IMR-90 (cell line): ENCODE measurements around the gene PFDN1. TPM values are rescaled to one million over a fixed set of nuclear protein-coding genes. Genes with fewer than 3 reads are reported as not detected.

ENCODE experiments used
- ATAC-seq: fragments of 200-7000 bp; cut with Tn5 transposase; 2 replicates; pipeline ENCODE4 v1.9.1; 2020; ENCODE audit warnings: low read depth, mild to moderate bottlenecking, moderate library complexity
- BruUV-seq: library from RNA; stranded (reverse); fragments of 400-500 nt; replicated peaks from 2 replicates; lab custom pipeline; 2021; lab: Mats Ljungman, UMichigan
- CTCF ChIA-PET: fragments of 300-600 bp; formaldehyde crosslinking; extraction: SDS; loops from one replicate; lab custom pipeline; 2021; ENCODE audit warnings: antibody characterized with exemption; lab: Yijun Ruan, JAX
- POLR2A ChIA-PET: fragments of 300-600 bp; sonication (Branson Sonifier 250); formaldehyde crosslinking; loops from one replicate; lab custom pipeline; 2022; ENCODE audit warnings: antibody characterized with exemption; ENCODE audit not compliant: unreplicated experiment; lab: Charles Lee
- DNase-seq: peaks from one replicate; pipeline ENCODE4 v3.0.0; 2013
- H2AFZ ChIP-seq: replicated peaks from 2 replicates; pipeline ENCODE3; 2013; ENCODE audit warnings: low read length, mild to moderate bottlenecking; ENCODE audit not compliant: poor library complexity
- H2AK5ac ChIP-seq: 2 replicates; pipeline ENCODE4 v1.6.1; 2013; ENCODE audit warnings: low read depth, low read length, inconsistent platforms
- H2AK9ac ChIP-seq: replicated peaks from 2 replicates; pipeline ENCODE3; 2013; ENCODE audit warnings: mild to moderate bottlenecking, low read depth, low read length, moderate library complexity; ENCODE audit not compliant: poor library complexity
- H2BK120ac ChIP-seq: 2 replicates; pipeline ENCODE4 v1.6.1; 2013; ENCODE audit warnings: low read depth, low read length, inconsistent platforms
- H2BK15ac ChIP-seq: 3 replicates; pipeline ENCODE4 v1.6.1; 2013; ENCODE audit warnings: low read depth, low read length, inconsistent platforms
- H2BK20ac ChIP-seq: 2 replicates; pipeline ENCODE4 v1.6.1; 2013; ENCODE audit warnings: low read depth, mild to moderate bottlenecking, inconsistent platforms, low read length, moderate library complexity
- H2BK5ac ChIP-seq: 2 replicates; pipeline ENCODE4 v1.6.1; 2013; ENCODE audit warnings: mild to moderate bottlenecking, low read depth, low read length, inconsistent platforms; ENCODE audit not compliant: poor library complexity, severe bottlenecking
- H3K14ac ChIP-seq: replicated peaks from 2 replicates; pipeline ENCODE4 v1.6.1; 2013; ENCODE audit warnings: low read depth, low read length, inconsistent platforms
- H3K18ac ChIP-seq: 2 replicates; pipeline ENCODE4 v1.6.1; 2013; ENCODE audit warnings: low read depth, low read length, control low read depth
- H3K23ac ChIP-seq: 2 replicates; pipeline ENCODE4 v1.6.1; 2013; ENCODE audit warnings: low read depth, low read length, inconsistent platforms
- H3K27ac ChIP-seq: 2 replicates; pipeline ENCODE4 v1.5.1; 2013; ENCODE audit warnings: mild to moderate bottlenecking, control low read depth, low read length; ENCODE audit not compliant: insufficient read depth
- H3K27me3 ChIP-seq: 2 replicates; pipeline ENCODE4 v1.6.1; 2013; ENCODE audit warnings: low read length; ENCODE audit not compliant: control insufficient read depth, insufficient read depth
- H3K36me3 ChIP-seq: 2 replicates; pipeline ENCODE4 v1.6.1; 2013; ENCODE audit warnings: low read length, mixed read lengths; ENCODE audit not compliant: control insufficient read depth, insufficient read depth
- H3K4ac ChIP-seq: 2 replicates; pipeline ENCODE4 v1.6.1; 2013; ENCODE audit warnings: low read depth, low read length, inconsistent platforms
- H3K4me1 ChIP-seq: 2 replicates; pipeline ENCODE4 v1.6.1; 2013; ENCODE audit warnings: low read length, mixed read lengths; ENCODE audit not compliant: control insufficient read depth, insufficient read depth
- H3K4me2 ChIP-seq: 2 replicates; pipeline ENCODE4 v1.6.1; 2013; ENCODE audit warnings: low read depth, mild to moderate bottlenecking, control low read depth, low read length, moderate library complexity
- H3K4me3 ChIP-seq: 2 replicates; pipeline ENCODE4 v1.5.1; 2013; ENCODE audit warnings: low read depth, mild to moderate bottlenecking, control low read depth, low read length, moderate library complexity; ENCODE audit not compliant: insufficient read depth
- H3K56ac ChIP-seq: 2 replicates; pipeline ENCODE4 v1.6.1; 2013; ENCODE audit warnings: low read length, inconsistent platforms; ENCODE audit not compliant: insufficient read depth; ENCODE audit errors: extremely low read depth
- H3K79me1 ChIP-seq, 2 experiments: 2 replicates each; pipeline ENCODE4 v1.6.1; 2013; ENCODE audit warnings: low read length in 2 of 2, inconsistent platforms in 1 of 2, low read depth in 1 of 2
- H3K9ac ChIP-seq: 2 replicates; pipeline ENCODE4 v1.6.1; 2013; ENCODE audit warnings: low read depth, low read length, control low read depth
- H3K9me1 ChIP-seq: 2 replicates; pipeline ENCODE4 v1.6.1; 2013; ENCODE audit warnings: low read length, inconsistent platforms; ENCODE audit not compliant: insufficient read depth
- H3K9me3 ChIP-seq: 2 replicates; pipeline ENCODE4 v1.6.1; 2013; ENCODE audit warnings: low read length; ENCODE audit not compliant: control insufficient read depth, insufficient read depth
- H4K20me1 ChIP-seq: 2 replicates; pipeline ENCODE4 v1.6.1; 2013; ENCODE audit warnings: low read length, inconsistent platforms; ENCODE audit not compliant: insufficient read depth
- H4K5ac ChIP-seq: 2 replicates; pipeline ENCODE4 v1.6.1; 2013; ENCODE audit warnings: mild to moderate bottlenecking, low read depth, low read length, control low read depth
- H4K8ac ChIP-seq, 2 experiments: 2 replicates each; pipeline ENCODE4 v1.6.1; 2013; ENCODE audit warnings: low read depth in 2 of 2, low read length in 2 of 2, control low read depth in 1 of 2, inconsistent platforms in 1 of 2
- H4K91ac ChIP-seq: 2 replicates; pipeline ENCODE4 v1.6.1; 2013; ENCODE audit warnings: low read depth, low read length, inconsistent platforms; ENCODE audit not compliant: insufficient read depth
- BHLHE40 ChIP-seq: fragments of 150-350 bp; IDR thresholded peaks from 2 replicates; pipeline ENCODE4 v1.6.1; 2016; ENCODE audit warnings: mild to moderate bottlenecking, low read depth, low read length
- CTCF ChIP-seq: conservative IDR thresholded peaks from 2 replicates; pipeline ENCODE4 v1.5.1; 2012; ENCODE audit warnings: mild to moderate bottlenecking, low read depth, low read length, improper control_type of control experiment
- FOS ChIP-seq: fragments of 150-350 bp; IDR thresholded peaks from 2 replicates; pipeline ENCODE4 v1.6.1; 2016; ENCODE audit warnings: low read depth, low read length
- MAFK ChIP-seq: IDR thresholded peaks from 2 replicates; pipeline ENCODE4 v1.6.1; 2012; ENCODE audit warnings: low read depth, low read length, improper control_type of control experiment
- POLR2A ChIP-seq: IDR thresholded peaks from 2 replicates; pipeline ENCODE4 v1.6.1; 2012; ENCODE audit warnings: mild to moderate bottlenecking, low read depth, low read length
- RAD21 ChIP-seq: IDR thresholded peaks from 2 replicates; pipeline ENCODE4 v1.6.1; 2012; ENCODE audit warnings: low read length, improper control_type of control experiment
- RFX5 ChIP-seq: IDR thresholded peaks from 2 replicates; pipeline ENCODE4 v1.8.0; 2012; ENCODE audit warnings: low read depth, mild to moderate bottlenecking, low read length, moderate library complexity
- SMC3 ChIP-seq: fragments of 150-350 bp; IDR thresholded peaks from 2 replicates; pipeline ENCODE4 v1.6.1; 2016; ENCODE audit warnings: low read depth, mild to moderate bottlenecking, antibody characterized with exemption, low read length, moderate library complexity
- USF2 ChIP-seq: fragments of 150-350 bp; IDR thresholded peaks from 2 replicates; pipeline ENCODE4 v1.6.1; 2017; ENCODE audit warnings: mild to moderate bottlenecking, antibody characterized with exemption, low read length, low read depth
- WGBS, 2 experiments: methylation state at CpG; one replicate each; pipeline versions ENCODE4 v1.1.5 to v1.1.7; 2013; ENCODE audit warnings: missing lambda C conversion rate in 2 of 2; ENCODE audit not compliant: insufficient read length in 1 of 2; ENCODE audit errors: extremely low coverage in 2 of 2; 5-methylcytosine and 5-hydroxymethylcytosine counted together
- dilution Hi-C: fragments of 300-500 bp; cut with HindIII; formaldehyde crosslinking; loops from one replicate; pipeline ENCODE4 v1.14.3; 2018; ENCODE audit warnings: low sequenced_read_pairs; ENCODE audit not compliant: unreplicated experiment
- in situ Hi-C: fragments of 300-500 bp; cut with MboI; formaldehyde crosslinking; loops from 3 replicates; pipeline ENCODE4 v1.14.3; 2019; ENCODE audit warnings: low sequenced_read_pairs, inconsistent platforms, mixed read lengths
- intact Hi-C: fragments of 100-400 bp; cut with micrococcal nuclease; formaldehyde crosslinking; loops from 2 replicates; pipeline ENCODE4 v1.10.0; 2022
- polyA plus RNA-seq, 3 experiments: library from polyadenylated mRNA; depleted of rRNA; stranded (reverse); fragments of >200 nt; gene quantifications; 2 replicates each; pipeline ENCODE4 v1.2.3, GENCODE V29; 2012; ENCODE audit warnings: low replicate concordance in 1 of 3
- total RNA-seq: library from RNA; depleted of rRNA; stranded (reverse); fragments of >200 nt; gene quantifications from 2 replicates; pipeline ENCODE4 v1.2.3, GENCODE V29; 2012

PFDN1 gene
- total and polyA plus RNA-seq, 2 of the 4 experiments (the other 2 are of a cell fraction) = 98.8 to 134 TPM

GRCh38 chr5:140252470-140253126, 50.3 kb downstream of the PFDN1 start:
- no peak for ATAC-seq
- peaks cover 9% of the 10 kb centered on the region; the same call in 1 of the 2 replicates for H4K20me1 ChIP-seq
- peak overlapping the region; percentile 91 for H3K4ac ChIP-seq
- peak overlapping the region; percentile 74 for H2BK20ac ChIP-seq
- H2BK15ac ChIP-seq = peak overlapping the region; percentile 94; the same call in 2 of the 3 replicates
- peak overlapping the region; percentile 92 for H2AK5ac ChIP-seq
- peak overlapping the region; percentile 82 for H3K14ac ChIP-seq
- no peak overlapping the region for H4K5ac ChIP-seq
- peaks cover 22% of the 10 kb centered on the region for H3K4me1 ChIP-seq
- dilution Hi-C loops = no loop called here
- H4K8ac ChIP-seq = peak overlapping the region; percentile 57 to 64; a peak in 3 of 4 replicates
- intact Hi-C loops = no loop called here
- peak overlapping the region; percentile 96 for H3K23ac ChIP-seq
- no CpG with 5 or more reads among the region's 10 CpGs for WGBS, 2 experiments
- ChIA-PET POLR2A (no interaction called here), CTCF (interaction anchor here (1.0 to 2.2 kb wide), 2 partner anchors 8 to 93 kb away, joined by 3 to 6 read pairs; partner anchors contain the start of gene HBEGF)
- H4K91ac ChIP-seq = peak overlapping the region; percentile 48; the same call in 1 of the 2 replicates
- H2AFZ ChIP-seq = no peak overlapping the region
- H3K4me2 ChIP-seq = no peak overlapping the region
- no peak overlapping the region for H3K18ac ChIP-seq
- H3K4me3 ChIP-seq = no peak overlapping the region
- H3K56ac ChIP-seq = peak overlapping the region; percentile 22; the same call in 1 of the 2 replicates
- no peak for DNase-seq
- BruUV-seq = no TSS peak
- peaks cover 45% of the 10 kb centered on the region for H3K9me1 ChIP-seq
- TF ChIP-seq FOS (no peak), MAFK (no peak), RFX5 (no peak), USF2 (no peak), RAD21 (no peak), SMC3 (no peak), CTCF (no peak), POLR2A (no peak), BHLHE40 (no peak)
- peak overlapping the region; percentile 89 for H2AK9ac ChIP-seq
- in situ Hi-C loops = no loop called here
- H2BK5ac ChIP-seq = peak overlapping the region; percentile 66
- peaks cover 3% of the 10 kb centered on the region; the same call in 1 of the 2 replicates for H3K36me3 ChIP-seq
- no peaks in the 10 kb centered on the region for H3K9me3 ChIP-seq
- peak overlapping the region; percentile 60 for H3K27ac ChIP-seq
- H3K27me3 ChIP-seq = no peaks in the 10 kb centered on the region
- peak overlapping the region; percentile 64 for H2BK120ac ChIP-seq
- peaks cover 50 to 84% of the 10 kb centered on the region in 2 experiments for H3K79me1 ChIP-seq
- H3K9ac ChIP-seq = no peak overlapping the region
